Endodermal cell (in vitro differentiated cells): Measurements from ENCODE around the gene CERT1. TPM values are rescaled to one million over a fixed set of nuclear protein-coding genes. Genes with fewer than 3 reads are reported as not detected.

Experiments
- DNase-seq: peaks from one replicate; pipeline ENCODE4 v3.0.0-alpha.2; 2017
- H3K27ac ChIP-seq: 2 replicates; pipeline ENCODE4 v1.5.1; 2013; ENCODE audit warnings: mild to moderate bottlenecking, low read depth, low read length, moderate library complexity
- H3K27me3 ChIP-seq: 2 replicates; pipeline ENCODE4 v1.6.1; 2013; ENCODE audit warnings: mild to moderate bottlenecking, low read length, moderate library complexity; ENCODE audit not compliant: insufficient read depth, control insufficient read depth, poor library complexity, severe bottlenecking
- H3K36me3 ChIP-seq: 2 replicates; pipeline ENCODE4 v1.7.0; 2013; ENCODE audit warnings: mild to moderate bottlenecking, low read length, moderate library complexity; ENCODE audit not compliant: control insufficient read depth, insufficient read depth
- H3K4me1 ChIP-seq: one replicate; pipeline ENCODE4 v1.7.0; 2013; ENCODE audit warnings: low read length; ENCODE audit not compliant: control insufficient read depth, insufficient read depth
- H3K4me3 ChIP-seq: 2 replicates; pipeline ENCODE4 v1.5.1; 2013; ENCODE audit warnings: mild to moderate bottlenecking, low read length, moderate library complexity
- H3K9ac ChIP-seq: 2 replicates; pipeline ENCODE4 v1.6.1; 2013; ENCODE audit warnings: mild to moderate bottlenecking, low read length, moderate library complexity; ENCODE audit not compliant: poor library complexity, severe bottlenecking; ENCODE audit errors: extremely low read depth
- H3K9me3 ChIP-seq: 2 replicates; pipeline ENCODE4 v1.6.1; 2013; ENCODE audit warnings: mild to moderate bottlenecking, low read length, moderate library complexity; ENCODE audit not compliant: control insufficient read depth
- H3K27ac Mint-ChIP-seq: 2 replicates; pipeline ENCODE4 v1.8.0; 2020; ENCODE audit warnings: mixed read lengths
- H3K27me3 Mint-ChIP-seq: 2 replicates; pipeline ENCODE4 v1.8.0; 2021; ENCODE audit warnings: mild to moderate bottlenecking, mixed read lengths; ENCODE audit not compliant: insufficient read depth
- H3K36me3 Mint-ChIP-seq: 2 replicates; pipeline ENCODE4 v1.8.0; 2020; ENCODE audit warnings: low read depth, mixed read lengths
- H3K4me1 Mint-ChIP-seq: 2 replicates; pipeline ENCODE4 v1.8.0; 2020; ENCODE audit warnings: mixed read lengths
- H3K4me3 Mint-ChIP-seq: 2 replicates; pipeline ENCODE4 v1.8.0; 2020; ENCODE audit warnings: mild to moderate bottlenecking, moderate library complexity, mixed read lengths
- H3K9me3 Mint-ChIP-seq: 2 replicates; pipeline ENCODE4 v1.8.0; 2020; ENCODE audit warnings: mild to moderate bottlenecking, mixed read lengths
- CTCF ChIP-seq: fragments of 200-600 bp; sonication (generic); conservative IDR thresholded peaks from 2 replicates; pipeline ENCODE4 v1.5.0; 2021; ENCODE audit warnings: antibody characterized with exemption, mild to moderate bottlenecking
- WGBS, 2 experiments: methylation state at CpG; one replicate each; pipeline versions ENCODE4 v1.1.5 to v1.1.7; 2013; ENCODE audit warnings: missing lambda C conversion rate in 2 of 2, mixed read lengths in 1 of 2; ENCODE audit not compliant: insufficient coverage in 1 of 2, insufficient read length in 1 of 2; 5-methylcytosine and 5-hydroxymethylcytosine counted together
- total RNA-seq, 2 donors: library from RNA; stranded (reverse); fragmentation: NEBNext Ultra II Directional in 1 of 2; extraction: Animal tissue kit (Norgen Biotek cat#: 25700) in 1 of 2; gene quantifications; 2 replicates in 1 of 2; 3 replicates in 1 of 2; pipeline ENCODE4 v1.2.1, GENCODE V29; 2021

The CERT1 gene
- total RNA-seq, 2 donors from 2014 or later: 51.0 to 73.5 TPM

GRCh38 chr5:75465480-75465879 lies 45.9 kb downstream of the CERT1 start:
- Mint-ChIP-seq H3K4me3 (no peak overlapping the region), H3K36me3 (peaks cover 15% of the 10 kb centered on the region), H3K27me3 (no peaks in the 10 kb centered on the region), H3K27ac (peak overlapping the region; percentile 81), H3K9me3 (peaks cover 11% of the 10 kb centered on the region), H3K4me1 (peaks cover 73% of the 10 kb centered on the region)
- no peak for DNase-seq
- Histone ChIP-seq H3K9ac (no peak overlapping the region), H3K9me3 (peaks cover 35% of the 10 kb centered on the region), H3K27me3 (no peaks in the 10 kb centered on the region), H3K4me3 (peak overlapping the region; percentile 4), H3K27ac (no peak overlapping the region), H3K4me1 (peaks cover 28% of the 10 kb centered on the region), H3K36me3 (no peaks in the 10 kb centered on the region)
- no peak for TF ChIP-seq CTCF
- 73% methylated on average over 1 of the region's 1 CpG; no CpG with 5 or more reads in 1 of the 2 experiments for WGBS, 2 experiments

GRCh38 chr5:75463726-75464125 lies 47.7 kb downstream of the CERT1 start:
- H3K36me3 ChIP-seq: peaks cover 5% of the 10 kb centered on the region
- TF ChIP-seq CTCF: no peak
- H3K9me3 Mint-ChIP-seq: peaks cover 4% of the 10 kb centered on the region
- H3K4me1 ChIP-seq: peaks cover 28% of the 10 kb centered on the region
- H3K27me3 Mint-ChIP-seq: no peaks in the 10 kb centered on the region
- no peak overlapping the region for H3K9ac ChIP-seq
- peaks cover 18% of the 10 kb centered on the region for H3K9me3 ChIP-seq
- H3K4me3 ChIP-seq: no peak overlapping the region
- no peak overlapping the region for H3K4me3 Mint-ChIP-seq
- H3K27ac Mint-ChIP-seq: peak overlapping the region; percentile 52
- H3K27me3 ChIP-seq: no peaks in the 10 kb centered on the region
- H3K36me3 Mint-ChIP-seq: peaks cover 12% of the 10 kb centered on the region
- no peak for DNase-seq
- 83% methylated on average over 2 of the region's 2 CpGs; no CpG with 5 or more reads in 1 of the 2 experiments for WGBS, 2 experiments
- H3K4me1 Mint-ChIP-seq: peaks cover 72% of the 10 kb centered on the region
- no peak overlapping the region for H3K27ac ChIP-seq

GRCh38 chr5:75461679-75462078 lies 49.8 kb downstream of the CERT1 start:
- H3K27ac Mint-ChIP-seq: no peak overlapping the region
- H3K9me3 Mint-ChIP-seq: peaks cover 4% of the 10 kb centered on the region
- peaks cover 21% of the 10 kb centered on the region for H3K36me3 Mint-ChIP-seq
- no peaks in the 10 kb centered on the region for H3K27me3 Mint-ChIP-seq
- no peak for TF ChIP-seq CTCF
- peaks cover 64% of the 10 kb centered on the region for H3K4me1 Mint-ChIP-seq
- Histone ChIP-seq H3K27ac (no peak overlapping the region), H3K4me1 (peaks cover 23% of the 10 kb centered on the region), H3K36me3 (peaks cover 15% of the 10 kb centered on the region), H3K9ac (no peak overlapping the region), H3K27me3 (no peaks in the 10 kb centered on the region), H3K9me3 (peaks cover 5% of the 10 kb centered on the region), H3K4me3 (no peak overlapping the region)
- no peak for DNase-seq
- no peak overlapping the region for H3K4me3 Mint-ChIP-seq
- WGBS, 2 experiments: no CpG with 5 or more reads among the region's 1 CpG
